Neural progenitor cell (in vitro differentiated cells): ENCODE measurements around the gene ZNF429.

Experiments
- EZH2 ChIP-seq: fragments of 200-600 bp; sonication (generic); IDR thresholded peaks from 2 replicates; pipeline ENCODE4 v1.6.1; 2017; ENCODE audit warnings: antibody characterized with exemption, mild to moderate bottlenecking, moderate library complexity
- TF ChIP-seq, protein P1 (sequence below): fragments of 200-600 bp; sonication (generic); IDR thresholded peaks from 2 replicates; pipeline ENCODE4 v1.5.1; 2017; ENCODE audit warnings: antibody characterized with exemption, mild to moderate bottlenecking

DNA sequence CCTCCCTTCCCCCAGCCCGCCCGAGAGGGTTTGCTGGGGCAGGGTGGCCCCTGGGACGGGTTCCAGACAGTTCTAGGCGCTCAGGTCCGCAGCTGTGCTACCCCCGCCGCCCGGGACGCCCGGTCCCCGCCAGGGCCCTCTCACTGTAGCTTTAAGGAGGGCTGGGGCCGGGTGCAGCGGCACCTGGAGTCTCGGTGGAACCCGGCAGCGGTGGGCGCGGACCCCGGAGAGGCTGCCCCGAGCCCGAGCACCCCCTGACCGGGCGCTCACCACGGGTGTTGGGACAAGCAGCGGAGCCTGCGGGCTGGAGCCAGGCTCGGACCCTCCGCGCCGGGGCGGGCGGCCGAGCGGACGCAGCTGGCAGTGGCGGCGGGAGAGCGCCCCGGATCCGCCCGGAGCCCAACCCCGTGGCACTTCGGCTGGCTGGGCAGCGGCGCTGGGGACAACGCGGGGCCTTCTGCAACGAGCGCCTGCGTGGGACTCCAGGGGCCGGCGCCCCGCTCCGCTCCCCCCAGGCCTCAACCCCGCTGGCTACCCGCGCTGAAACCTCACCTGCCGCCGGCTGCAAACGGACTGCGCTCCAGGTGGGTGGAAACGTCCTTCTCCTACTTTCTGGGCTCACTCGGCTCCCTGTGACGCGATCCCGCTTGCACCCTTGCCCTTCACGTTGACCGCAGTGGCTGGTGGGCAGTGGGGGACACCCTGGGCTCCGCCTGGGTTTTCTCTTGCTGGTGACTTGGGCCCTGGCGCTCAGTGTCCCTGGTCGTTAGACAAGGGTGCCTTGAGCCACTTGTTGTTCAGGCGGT lies 81.1 kb downstream of the ZNF429 start:
- TF ChIP-seq EZH2: no peak
- TF ChIP-seq, protein P1, sequence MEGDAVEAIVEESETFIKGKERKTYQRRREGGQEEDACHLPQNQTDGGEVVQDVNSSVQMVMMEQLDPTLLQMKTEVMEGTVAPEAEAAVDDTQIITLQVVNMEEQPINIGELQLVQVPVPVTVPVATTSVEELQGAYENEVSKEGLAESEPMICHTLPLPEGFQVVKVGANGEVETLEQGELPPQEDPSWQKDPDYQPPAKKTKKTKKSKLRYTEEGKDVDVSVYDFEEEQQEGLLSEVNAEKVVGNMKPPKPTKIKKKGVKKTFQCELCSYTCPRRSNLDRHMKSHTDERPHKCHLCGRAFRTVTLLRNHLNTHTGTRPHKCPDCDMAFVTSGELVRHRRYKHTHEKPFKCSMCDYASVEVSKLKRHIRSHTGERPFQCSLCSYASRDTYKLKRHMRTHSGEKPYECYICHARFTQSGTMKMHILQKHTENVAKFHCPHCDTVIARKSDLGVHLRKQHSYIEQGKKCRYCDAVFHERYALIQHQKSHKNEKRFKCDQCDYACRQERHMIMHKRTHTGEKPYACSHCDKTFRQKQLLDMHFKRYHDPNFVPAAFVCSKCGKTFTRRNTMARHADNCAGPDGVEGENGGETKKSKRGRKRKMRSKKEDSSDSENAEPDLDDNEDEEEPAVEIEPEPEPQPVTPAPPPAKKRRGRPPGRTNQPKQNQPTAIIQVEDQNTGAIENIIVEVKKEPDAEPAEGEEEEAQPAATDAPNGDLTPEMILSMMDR: no peak
